Breast epithelium (tissue), 3 donors: ENCODE data around the gene MRPL20.

ENCODE experiments used
- POLR2A ChIP-seq: fragments of 450-650 bp; IDR thresholded peaks from one replicate; pipeline ENCODE4 v1.6.1; 2016; ENCODE audit warnings: antibody characterized with exemption, mild to moderate bottlenecking, moderate library complexity
- POLR2AphosphoS5 ChIP-seq, 3 donors: sonication (generic); formaldehyde crosslinking; IDR thresholded peaks; one replicate each; pipeline ENCODE4 v1.6.1; 2017; ENCODE audit warnings: antibody characterized with exemption in 3 of 3
- TF ChIP-seq, protein P1 (sequence below), 3 donors: fragments of 450-650 bp; IDR thresholded peaks; one replicate each; pipeline ENCODE4 v1.5.1; 2016 to 2017; ENCODE audit warnings: antibody characterized with exemption in 3 of 3, mild to moderate bottlenecking in 3 of 3, moderate library complexity in 3 of 3

DNA sequence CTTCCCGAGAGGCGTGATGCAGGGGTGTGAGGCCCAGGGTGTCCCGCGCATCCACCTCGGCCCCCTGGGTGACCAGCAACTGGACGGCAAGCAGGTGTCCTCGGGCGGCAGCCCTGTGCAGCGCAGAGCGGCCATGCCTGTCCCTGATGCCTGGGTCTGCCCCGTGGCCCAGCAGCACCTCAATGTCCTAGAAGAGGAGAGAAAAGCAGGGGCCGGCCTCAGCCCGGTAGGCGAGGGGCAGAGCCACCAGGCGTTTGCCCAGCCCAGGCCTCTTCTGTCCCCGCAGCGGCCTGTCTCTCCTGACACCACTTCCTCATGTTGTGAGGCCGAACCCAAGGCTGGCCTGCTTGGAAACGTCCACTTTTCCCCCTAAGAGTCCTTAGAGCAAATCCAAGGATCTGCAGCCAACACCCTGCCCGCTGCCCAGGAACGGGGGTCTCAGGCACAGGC is 12.3 kb upstream of the MRPL20 start:
- TF ChIP-seq POLR2A (no peak), POLR2AphosphoS5 (IDR thresholded peaks at IDR 0.05) (no peak)
- TF ChIP-seq, protein P1, sequence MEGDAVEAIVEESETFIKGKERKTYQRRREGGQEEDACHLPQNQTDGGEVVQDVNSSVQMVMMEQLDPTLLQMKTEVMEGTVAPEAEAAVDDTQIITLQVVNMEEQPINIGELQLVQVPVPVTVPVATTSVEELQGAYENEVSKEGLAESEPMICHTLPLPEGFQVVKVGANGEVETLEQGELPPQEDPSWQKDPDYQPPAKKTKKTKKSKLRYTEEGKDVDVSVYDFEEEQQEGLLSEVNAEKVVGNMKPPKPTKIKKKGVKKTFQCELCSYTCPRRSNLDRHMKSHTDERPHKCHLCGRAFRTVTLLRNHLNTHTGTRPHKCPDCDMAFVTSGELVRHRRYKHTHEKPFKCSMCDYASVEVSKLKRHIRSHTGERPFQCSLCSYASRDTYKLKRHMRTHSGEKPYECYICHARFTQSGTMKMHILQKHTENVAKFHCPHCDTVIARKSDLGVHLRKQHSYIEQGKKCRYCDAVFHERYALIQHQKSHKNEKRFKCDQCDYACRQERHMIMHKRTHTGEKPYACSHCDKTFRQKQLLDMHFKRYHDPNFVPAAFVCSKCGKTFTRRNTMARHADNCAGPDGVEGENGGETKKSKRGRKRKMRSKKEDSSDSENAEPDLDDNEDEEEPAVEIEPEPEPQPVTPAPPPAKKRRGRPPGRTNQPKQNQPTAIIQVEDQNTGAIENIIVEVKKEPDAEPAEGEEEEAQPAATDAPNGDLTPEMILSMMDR (IDR thresholded peaks at IDR 0.05), result no peak
